ENCODE measurements around the gene RNF141. TPM values are rescaled to one million over a fixed set of nuclear protein-coding genes. Genes with fewer than 3 reads are reported as not detected.

Gene RNF141
- total and polyA plus RNA-seq, 10 of the 15 experiments (the other 5 are each of a cell fraction or from before 2014, with no cell fraction given), result 7.6 to 36.8 (median 13.6) TPM

- POLR2A ChIA-PET, result no interaction called here
- H3K9ac ChIP-seq (ENCODE audit: control insufficient read depth, insufficient read depth, low read length), result no peak overlapping the region
- no peak overlapping the region for H3K4me2 ChIP-seq (ENCODE audit: control insufficient read depth, insufficient read depth)
- H3K27ac ChIP-seq (ENCODE audit: control insufficient read depth, insufficient read depth), result no peak overlapping the region
- RAD21 ChIA-PET (ENCODE audit: unreplicated experiment), result interaction anchor here (1.1 to 2.0 kb wide), 3 partner anchors 13 to 113 kb away, joined by 3 to 7 read pairs (median 5); partner anchors contain the start of gene RNF141
- no TSS peak for BruUV-seq (replicated peaks)
- CTCF ChIA-PET, result interaction anchor here (1.3 to 3.6 kb wide), 2 partner anchors 14 to 121 kb away, joined by 4 to 19 read pairs; partner anchors contain the start of gene RNF141
- no peaks in the 10 kb centered on the region; the same call in 1 of the 2 replicates for H4K20me1 ChIP-seq (ENCODE audit: control insufficient read depth, insufficient read depth)
- intact Hi-C loops (cut with micrococcal nuclease; ENCODE audit: unreplicated experiment), result loop anchor here (5.0 kb wide), 1 partner anchor 70 kb away; the partner anchor contains the start of gene AMPD3
- in situ Hi-C loops (cut with MboI), result no loop called here
- SMC1A ChIA-PET (ENCODE audit: uncharacterized antibody, unreplicated experiment), result interaction anchor here (0.6 to 1.8 kb wide), 7 partner anchors 13 to 962 kb away, joined by 3 to 9 read pairs (median 3); no protein-coding TSS in a partner anchor
- no peaks in the 10 kb centered on the region for H3K79me2 ChIP-seq (ENCODE audit: control insufficient read depth, insufficient read depth, low read length)
- H3K9me3 ChIP-seq (replicated peaks; ENCODE audit: control insufficient read depth, insufficient read depth, low read length), result no peaks in the 10 kb centered on the region
- ATAC-seq, result peak; percentile 98
- no peaks in the 10 kb centered on the region for H3K27me3 ChIP-seq (replicated peaks in 1 of 2; ENCODE audit: control insufficient read depth in 2 of 2, insufficient read depth in 2 of 2, low read length in 1 of 2)
- DNase-seq (ENCODE audit: low read depth, low spot score), result peak; percentile 70
- WGBS (ENCODE audit: insufficient coverage, insufficient replicate concordance, low lambda C conversion rate, missing lambda C conversion rate), result 25% methylated on average over 6 of the region's 6 CpGs
- no peak for FAIRE-seq
- H3K4me3 ChIP-seq, result no peak overlapping the region
- no peak overlapping the region for H2AFZ ChIP-seq (ENCODE audit: control insufficient read depth, low read depth, low read length)
- H3K4me1 ChIP-seq (ENCODE audit: control insufficient read depth, insufficient read depth, low read length), result peaks cover 7% of the 10 kb centered on the region
- H3K36me3 ChIP-seq (ENCODE audit: control insufficient read depth in 2 of 2, insufficient read depth in 2 of 2, low read length in 1 of 2), result no peaks in the 10 kb centered on the region; a peak in 1 of 4 replicates
- 0 out of 2 replicates have a peak, but pooled peaks have one; percentile 77 for TF ChIP-seq TBL1XR1 (IDR thresholded peaks at IDR 0.05; ENCODE audit: low read depth, low read length)
- 0 out of 2 replicates have a peak, but pooled peaks have one; percentile 57 for TF ChIP-seq CREM (IDR thresholded peaks at IDR 0.05; ENCODE audit: low read depth)
- peak; percentile 64; the same call in 1 of the 2 replicates for TF ChIP-seq BCL11A (IDR thresholded peaks at IDR 0.05; ENCODE audit: low read depth, low read length)
- 0 out of 2 replicates have a peak, but pooled peaks have one; percentile 35 for TF ChIP-seq DPF2 (IDR thresholded peaks at IDR 0.05)
- peak; percentile 82 to 85 for TF ChIP-seq IKZF2 (IDR thresholded peaks at IDR 0.05)
- TF ChIP-seq SMAD1 (IDR thresholded peaks at IDR 0.05; ENCODE audit: low read depth, partially characterized antibody), result no peak
- peak; percentile 82 for TF ChIP-seq EED (IDR thresholded peaks at IDR 0.05; ENCODE audit: low read depth)
- TF ChIP-seq CBX3 (IDR thresholded peaks at IDR 0.05; ENCODE audit: borderline replicate concordance, low read depth), result no peak
- peak; percentile 65 for TF ChIP-seq RUNX3 (IDR thresholded peaks at IDR 0.05; ENCODE audit: low read length)
- peak; percentile 90 for TF ChIP-seq IRF4 (IDR thresholded peaks at IDR 0.05; ENCODE audit: low read depth, low read length)
- 0 out of 2 replicates have a peak, but pooled peaks have one; percentile 23 for TF ChIP-seq STAT3 (IDR thresholded peaks at IDR 0.05; ENCODE audit: low read depth, low read length)
- peak; percentile 70; the same call in 1 of the 2 replicates for TF ChIP-seq JUND (IDR thresholded peaks at IDR 0.05; ENCODE audit: low read depth, low read length)
- peak; percentile 71 for TF ChIP-seq IKZF1 (conservative IDR thresholded peaks at IDR 0.05)
- TF ChIP-seq SP1 (IDR thresholded peaks at IDR 0.05; ENCODE audit: low read depth, low read length), result no peak
- peak; percentile 67; the same call in 1 of the 2 replicates for TF ChIP-seq MEF2A (IDR thresholded peaks at IDR 0.05; ENCODE audit: insufficient read depth, low read depth, low read length)
- TF ChIP-seq, protein P1, sequence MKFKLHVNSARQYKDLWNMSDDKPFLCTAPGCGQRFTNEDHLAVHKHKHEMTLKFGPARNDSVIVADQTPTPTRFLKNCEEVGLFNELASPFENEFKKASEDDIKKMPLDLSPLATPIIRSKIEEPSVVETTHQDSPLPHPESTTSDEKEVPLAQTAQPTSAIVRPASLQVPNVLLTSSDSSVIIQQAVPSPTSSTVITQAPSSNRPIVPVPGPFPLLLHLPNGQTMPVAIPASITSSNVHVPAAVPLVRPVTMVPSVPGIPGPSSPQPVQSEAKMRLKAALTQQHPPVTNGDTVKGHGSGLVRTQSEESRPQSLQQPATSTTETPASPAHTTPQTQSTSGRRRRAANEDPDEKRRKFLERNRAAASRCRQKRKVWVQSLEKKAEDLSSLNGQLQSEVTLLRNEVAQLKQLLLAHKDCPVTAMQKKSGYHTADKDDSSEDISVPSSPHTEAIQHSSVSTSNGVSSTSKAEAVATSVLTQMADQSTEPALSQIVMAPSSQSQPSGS (IDR thresholded peaks at IDR 0.05; ENCODE audit: low read length), result peak; percentile 73; the same call in 1 of the 2 replicates
- TF ChIP-seq HSF1 (IDR thresholded peaks at IDR 0.05; ENCODE audit: low read depth, low read length), result no peak
- TF ChIP-seq BHLHE40 (IDR thresholded peaks at IDR 0.05; ENCODE audit: borderline replicate concordance in 1 of 2, low read depth in 2 of 2, low read length in 1 of 2), result no peak
- 0 out of 2 replicates have a peak, but pooled peaks have one; percentile 25 for TF ChIP-seq SPI1 (IDR thresholded peaks at IDR 0.05; ENCODE audit: borderline replicate concordance, insufficient read depth, low read depth, low read length)
- TF ChIP-seq ETV6 (conservative IDR thresholded peaks at IDR 0.05 in 1 of 2, IDR thresholded peaks at IDR 0.05 in 1 of 2; ENCODE audit: borderline replicate concordance in 1 of 2, low read depth in 1 of 2), result peak in 1 of 2 experiments; percentile 67; a peak in 2 of 4 replicates
- peak; percentile 47; the same call in 1 of the 2 replicates for TF ChIP-seq NR2F1 (conservative IDR thresholded peaks at IDR 0.05)
Observed at GRCh38 chr11:10526974-10527918, 13.7 kb downstream of the RNF141 start.

Measured in GM12878 (cell line).